Measurements from ENCODE around the gene KCNIP1.

The KCNIP1 gene

DNA sequence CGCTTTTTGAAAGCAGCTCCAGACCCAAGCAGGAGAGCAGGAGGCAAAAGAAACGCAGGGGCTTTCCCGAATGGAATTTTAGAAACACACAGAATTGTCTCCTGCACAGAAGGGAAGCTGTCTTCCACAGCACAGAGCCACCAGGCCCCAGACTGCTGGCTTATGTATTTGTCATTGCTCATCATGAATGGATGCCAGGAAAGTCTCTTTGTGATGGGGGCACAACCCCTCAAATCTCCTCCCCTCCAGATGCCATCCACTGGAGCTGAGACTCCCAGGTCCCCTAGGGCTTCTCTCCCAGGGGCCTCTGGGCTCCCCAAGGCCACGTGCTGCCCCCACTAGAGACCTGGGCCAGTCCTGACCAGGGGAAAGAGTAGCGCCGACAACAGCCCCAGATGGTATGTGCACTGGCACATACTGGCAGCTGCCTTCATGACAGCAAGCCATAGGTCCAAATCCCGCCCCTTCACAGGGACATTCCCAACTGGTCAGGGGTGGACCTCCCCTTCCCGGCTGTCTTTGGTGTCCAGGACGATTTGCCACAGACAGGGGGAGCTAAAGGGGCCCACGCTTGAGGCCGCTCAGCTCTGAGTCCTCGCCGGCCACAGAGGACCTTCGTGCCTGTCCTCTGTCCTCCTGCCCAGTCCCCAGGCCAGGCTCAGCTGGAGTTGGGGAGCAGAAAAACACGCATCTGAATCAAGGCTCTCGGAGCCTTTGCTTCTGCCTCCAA lies 127.8 kb downstream of the KCNIP1 start:
- no peak for DNase-seq

DNA sequence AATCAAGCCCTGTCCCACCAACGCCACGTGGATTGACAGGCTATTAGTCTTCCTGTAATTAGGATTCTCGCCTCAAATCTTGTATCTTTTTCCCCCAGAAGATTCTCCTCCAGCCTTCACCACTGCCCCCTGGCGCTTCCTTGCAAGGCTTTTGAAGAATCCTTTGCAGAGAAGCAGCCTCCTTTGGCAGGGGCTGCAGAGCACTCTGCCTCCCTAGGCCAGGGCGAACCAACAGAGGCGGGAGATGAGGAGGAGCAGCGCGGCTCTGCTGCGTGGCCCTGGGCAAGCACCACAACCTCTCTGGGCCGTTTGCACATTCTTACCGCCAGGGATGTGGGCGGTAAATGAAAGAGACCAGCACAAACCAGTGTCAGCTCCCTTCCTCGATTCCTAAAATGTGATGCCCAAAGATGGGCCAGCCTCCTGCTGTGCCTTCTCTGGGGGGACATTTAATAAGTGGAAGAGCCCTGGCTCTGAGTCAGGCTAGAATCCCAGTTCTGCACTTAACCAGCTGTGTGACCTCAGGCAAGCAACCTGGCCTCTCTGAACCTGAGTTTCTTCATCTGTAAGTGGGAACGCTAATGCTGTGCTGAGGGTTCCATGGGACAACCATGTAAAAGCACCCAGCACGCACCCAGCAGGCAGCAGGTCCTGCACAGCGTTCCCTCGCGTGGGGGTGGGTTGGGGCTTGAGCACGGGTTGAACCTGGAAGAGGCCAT lies 128.6 kb downstream of the KCNIP1 start:
- no peak for DNase-seq

DNA sequence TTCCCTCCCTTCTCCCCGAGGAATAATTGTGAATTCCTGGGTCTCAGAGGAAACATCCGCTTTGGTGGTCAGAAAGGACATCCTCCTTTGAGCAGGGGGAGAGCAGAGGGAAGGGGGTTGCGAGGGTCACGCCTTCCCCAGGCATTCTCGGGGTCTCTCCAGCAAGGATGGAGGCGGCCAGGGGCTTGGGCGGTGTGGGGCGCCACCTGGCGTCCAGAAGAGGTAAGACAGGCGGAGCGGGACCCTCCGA lies 129.1 kb downstream of the KCNIP1 start:
- DNase-seq = no peak

DNA sequence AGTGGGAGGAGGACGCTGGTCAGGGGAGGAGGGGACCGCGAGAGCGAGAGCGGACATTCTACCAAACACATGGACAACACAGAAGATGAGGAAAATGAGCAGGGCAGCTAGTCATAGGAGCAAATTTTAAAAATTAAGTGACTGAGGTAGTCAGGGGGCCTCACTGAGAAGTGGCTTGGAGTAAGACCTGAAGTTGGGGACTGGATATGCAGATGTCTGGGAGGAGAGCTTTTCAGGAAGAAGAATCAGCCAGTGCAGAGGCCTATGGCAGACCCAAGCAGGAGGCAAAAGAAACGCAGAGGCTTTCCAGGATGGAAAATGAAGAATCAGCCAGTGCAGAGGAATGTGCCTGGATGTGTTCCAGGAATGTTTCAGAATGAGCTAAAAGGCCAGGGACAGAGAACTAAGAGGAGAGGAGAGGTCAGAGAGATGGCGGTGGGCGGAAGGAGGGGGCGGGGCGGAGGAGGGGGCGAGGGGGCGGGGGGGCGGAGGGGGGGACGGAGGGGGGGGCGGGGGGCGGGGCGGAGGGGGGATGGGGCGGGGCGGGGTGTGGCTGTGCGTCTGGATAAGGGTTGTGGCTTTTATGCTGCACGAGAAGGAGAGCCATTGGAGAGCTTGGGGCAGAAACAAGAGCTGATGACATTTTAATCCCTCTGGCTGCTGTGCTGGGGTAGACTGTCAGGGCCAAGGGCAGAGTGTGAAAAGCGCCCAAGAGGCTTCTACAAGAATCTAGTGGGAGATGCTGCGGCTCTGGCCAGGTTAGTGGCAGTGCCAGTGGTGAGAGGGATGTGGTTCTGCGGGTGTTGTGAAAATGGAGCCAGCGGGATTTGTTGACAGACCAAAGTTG lies 129.6 kb downstream of the KCNIP1 start:
- no peak for DNase-seq

DNA sequence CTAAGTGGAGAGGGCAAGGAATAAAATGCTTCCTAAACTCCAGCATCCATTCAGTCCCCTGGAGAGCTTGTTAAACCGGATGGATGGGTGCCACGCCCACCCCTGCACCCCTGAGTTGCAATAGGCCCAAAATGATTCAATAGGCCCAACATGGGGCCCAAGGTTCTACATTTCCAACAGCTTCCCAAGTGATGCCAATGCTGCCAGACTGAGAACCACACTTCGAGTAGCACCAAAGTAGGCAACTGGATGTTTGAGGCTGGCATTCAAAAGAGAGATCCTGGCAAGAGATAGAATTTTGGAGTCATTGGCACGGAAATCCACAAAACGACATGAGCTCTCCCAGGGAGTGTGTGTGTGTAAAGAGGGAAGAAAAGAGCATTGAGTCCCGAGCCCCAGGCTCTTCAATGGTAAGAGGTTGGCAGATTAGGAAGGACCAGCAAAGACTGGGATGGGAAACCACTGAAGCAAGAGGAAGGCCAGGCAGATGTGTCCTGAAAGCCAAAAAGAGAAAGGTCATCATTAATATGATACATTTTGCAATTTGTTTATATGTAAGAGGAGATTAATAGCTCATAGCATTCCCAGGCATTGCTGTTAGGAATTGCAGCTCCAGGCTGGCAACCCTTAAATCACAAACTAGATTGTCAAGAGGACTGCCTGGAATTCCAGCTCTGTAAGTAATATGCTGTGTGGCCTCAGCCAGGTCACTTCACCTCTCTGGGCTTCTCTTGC lies 130.6 kb downstream of the KCNIP1 start:
- no peak for DNase-seq

DNA sequence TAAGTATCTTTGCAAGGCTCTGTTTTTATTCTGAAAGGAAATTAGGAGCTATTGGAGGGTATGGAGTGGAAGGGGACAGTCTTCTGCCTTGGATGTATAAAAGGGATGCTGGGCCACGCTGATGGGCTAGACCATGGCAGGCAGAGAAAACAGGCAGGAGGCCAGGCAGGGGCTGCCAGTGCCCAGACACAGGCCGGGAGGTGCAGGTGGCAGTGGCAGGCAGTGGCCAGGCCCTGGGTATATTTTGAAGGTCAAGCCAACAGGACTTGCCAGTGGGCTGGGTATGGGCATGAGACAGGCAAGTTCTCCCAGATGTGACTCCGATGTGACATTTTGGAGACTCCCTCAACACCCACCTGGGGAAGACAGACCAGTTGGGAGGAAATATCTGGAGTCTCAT lies 131.9 kb downstream of the KCNIP1 start:
- no peak for DNase-seq

DNA sequence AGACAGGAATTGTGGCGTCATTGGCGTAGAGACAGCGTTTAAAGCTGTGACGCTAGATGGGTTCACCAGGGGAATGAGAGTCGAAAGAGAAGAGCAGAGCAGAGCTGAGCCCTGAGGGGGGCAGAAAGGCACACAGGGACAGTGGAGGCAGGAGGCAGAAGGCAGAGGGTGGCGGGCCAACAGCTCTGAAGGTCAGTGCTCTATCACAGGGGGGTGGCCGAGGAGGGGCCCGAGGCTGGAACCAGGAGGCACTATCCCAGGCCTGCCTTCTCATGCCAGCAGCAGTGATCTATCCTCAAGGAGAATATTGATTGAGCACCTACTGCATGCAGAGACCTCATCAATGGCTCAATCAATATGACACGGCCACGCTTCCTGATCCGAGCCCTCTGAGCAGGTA lies 132.4 kb downstream of the KCNIP1 start:
- no peak for DNase-seq

DNA sequence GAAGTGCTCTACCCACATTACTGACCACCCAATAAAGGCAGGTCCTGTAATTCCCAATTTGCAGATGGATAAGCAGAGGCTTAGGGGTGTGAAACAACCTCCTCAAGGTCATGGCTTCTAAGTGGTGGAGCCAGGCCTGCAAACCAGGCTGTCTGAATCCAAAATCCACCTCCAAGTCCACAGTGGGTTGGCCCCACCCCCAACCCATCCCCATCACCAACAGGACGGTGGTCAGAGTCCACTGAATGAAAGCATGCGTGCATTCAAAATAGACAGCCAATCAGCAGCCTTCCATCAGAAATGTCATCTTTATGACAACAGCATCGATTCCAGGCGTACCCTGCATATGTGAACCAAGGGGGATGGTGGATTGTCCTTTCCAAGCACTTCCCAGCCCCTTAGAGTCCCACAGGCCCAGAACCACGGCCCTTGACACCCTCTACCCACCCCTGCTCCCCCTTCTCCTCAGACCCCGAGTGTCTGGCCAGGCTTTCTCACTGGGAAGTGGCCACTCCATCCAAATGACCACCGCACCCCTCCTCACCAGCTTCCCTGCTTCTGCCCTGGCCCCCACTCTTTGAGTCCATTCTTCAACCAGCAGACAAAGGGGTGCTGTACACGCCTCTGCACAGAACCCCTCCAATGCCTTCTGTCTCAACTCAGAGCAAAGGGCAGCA lies 133.1 kb downstream of the KCNIP1 start:
- no peak for DNase-seq

DNA sequence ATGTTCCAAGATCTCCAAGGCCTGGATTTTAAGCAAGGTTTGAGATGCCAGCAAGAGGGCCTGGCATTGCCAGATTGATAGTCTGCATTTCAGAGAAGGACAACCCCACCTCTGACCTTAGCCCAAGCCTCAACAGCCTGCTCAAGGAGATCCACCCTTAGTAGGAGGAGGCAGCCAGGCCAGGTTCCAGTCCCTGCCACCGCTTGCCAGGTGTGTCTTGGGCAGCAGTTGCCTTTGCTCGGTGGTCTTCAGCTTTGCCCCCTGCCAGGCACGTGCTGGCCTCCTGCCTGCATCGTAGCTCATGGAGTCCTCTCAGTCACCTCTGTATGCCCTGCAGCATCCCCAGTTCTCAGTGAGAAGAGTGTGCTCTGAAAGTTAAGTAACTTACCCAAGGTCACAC lies 134.2 kb downstream of the KCNIP1 start:
- DNase-seq = no peak

DNA sequence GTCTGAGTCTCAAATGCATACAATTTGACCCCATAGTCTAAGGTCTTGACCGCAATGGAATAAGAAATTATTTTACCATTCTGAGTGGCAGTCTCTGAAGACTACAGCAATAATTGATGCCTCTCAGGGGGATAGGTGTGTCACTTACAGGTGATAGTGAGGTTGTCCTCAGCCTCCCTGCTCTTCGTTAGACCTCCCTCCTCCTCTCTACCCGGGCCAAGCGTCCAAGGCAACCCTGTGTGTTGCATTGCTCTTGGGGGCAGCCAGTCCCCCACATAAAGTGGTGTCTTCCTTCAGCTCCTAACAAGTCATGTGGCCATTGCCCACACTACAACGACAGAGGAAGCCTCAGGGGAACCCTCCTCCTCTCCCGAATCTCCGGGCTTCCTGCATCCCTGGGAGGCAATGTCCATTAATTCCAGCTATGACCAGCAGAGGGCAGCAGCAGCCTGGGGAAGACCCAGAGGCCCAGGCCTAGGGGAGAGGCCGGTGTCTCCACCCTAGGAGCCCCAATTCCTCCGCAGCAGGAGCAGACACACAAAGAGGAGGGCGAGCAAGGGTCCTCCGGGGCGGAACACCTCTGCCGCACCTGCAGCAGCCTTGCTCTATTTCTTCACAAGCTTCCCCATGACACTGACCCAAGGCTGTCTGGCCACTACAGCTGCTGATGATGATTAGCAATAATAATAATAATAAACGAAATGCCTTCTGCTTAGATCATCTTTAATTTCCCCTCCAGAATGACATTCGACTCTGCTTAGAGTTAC lies 134.8 kb downstream of the KCNIP1 start:
- no peak for DNase-seq

DNA sequence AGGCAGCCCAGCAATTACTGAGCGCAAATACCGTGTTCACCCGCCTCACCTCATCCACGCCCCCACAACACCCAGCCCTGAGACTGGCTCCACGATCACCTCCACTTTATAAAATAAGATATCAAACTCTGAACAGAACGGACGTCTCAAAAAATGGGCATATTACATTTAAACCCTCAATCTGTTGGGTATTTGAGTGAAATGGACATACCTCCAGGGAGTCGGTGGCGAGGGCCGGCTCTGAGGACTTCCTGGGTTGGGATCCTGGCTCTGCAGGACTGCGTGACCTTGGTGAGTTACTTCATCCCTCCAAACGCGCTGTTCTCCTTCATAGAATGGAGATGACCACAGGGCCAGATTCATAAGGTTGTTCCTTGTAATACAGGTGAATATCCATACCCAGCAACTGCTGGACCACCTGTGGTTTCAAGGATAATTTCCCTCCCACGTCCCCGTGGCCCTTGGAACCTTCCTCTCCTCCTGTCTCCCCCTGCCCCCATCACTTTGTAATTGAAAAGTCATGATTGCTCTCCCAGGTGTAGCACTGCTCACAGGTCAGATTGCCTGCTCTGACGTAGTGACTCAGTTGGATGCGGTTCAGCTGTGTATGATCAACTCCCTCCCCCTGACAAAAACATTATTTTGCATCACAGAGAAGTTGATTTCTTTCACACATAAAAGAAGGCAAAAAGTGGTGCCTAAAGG lies 135.6 kb downstream of the KCNIP1 start:
- DNase-seq = no peak

DNA sequence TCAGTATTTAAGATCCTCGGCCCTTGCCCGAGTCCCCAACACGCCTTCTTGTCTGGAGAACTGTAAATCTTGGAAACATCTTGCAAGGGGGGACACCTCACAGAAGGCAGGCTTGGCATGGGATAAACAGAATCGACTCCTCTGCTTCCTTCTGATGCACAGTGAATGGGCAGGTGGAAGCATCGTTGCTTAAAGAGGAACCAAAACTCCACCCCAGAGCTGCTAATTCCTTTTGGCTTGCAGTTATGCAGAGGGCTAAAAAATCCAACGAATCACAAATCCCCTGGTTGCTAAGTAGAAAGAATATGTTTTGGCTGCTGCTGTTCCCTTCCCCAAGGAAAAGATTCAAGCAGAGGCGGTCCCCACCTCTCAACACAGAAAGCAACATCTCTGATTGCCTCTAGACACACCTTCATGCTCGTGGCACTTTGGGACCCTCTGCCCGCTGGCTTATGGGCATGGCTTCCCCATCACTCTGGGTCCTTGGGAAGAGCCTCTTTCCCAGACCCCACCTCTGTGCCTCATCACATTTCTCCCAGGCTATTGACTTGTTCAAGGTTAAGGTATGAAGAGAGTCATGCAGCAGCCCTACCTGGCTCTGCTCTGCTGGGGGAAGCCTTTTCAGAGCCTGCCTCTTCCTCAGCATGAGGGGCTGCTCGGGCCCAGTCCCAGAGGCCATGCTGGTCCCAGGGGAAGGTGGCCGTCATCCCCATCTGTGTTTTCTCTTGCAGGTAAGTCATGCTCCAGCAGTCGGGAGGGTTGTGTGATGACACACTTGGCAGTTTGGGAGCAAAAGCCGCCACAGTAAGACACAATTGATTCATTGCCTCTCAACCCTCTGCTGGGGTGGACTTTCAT lies 137.1 kb downstream of the KCNIP1 start:
- no peak for DNase-seq

DNA sequence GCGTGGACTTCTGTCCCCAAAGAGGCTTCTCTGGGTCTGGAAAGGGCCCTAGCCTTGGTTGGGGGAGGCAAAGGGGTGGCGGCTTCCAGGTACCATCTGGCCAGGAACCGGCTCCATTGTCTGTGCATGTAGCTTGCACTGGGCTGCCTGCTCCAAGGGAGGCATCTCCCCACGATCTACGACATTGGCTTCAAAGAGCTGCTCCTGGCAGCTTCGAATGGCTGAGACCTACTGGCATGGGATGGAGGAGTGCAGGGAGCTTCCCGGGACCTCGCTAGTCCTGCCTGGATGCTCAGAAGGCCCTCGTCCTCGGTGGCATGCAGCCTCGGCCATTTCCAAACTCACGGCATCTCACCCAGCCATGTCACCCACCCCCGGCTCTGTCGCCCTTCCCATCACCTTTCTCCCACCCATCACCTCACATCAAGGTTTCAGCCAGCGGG lies 137.8 kb downstream of the KCNIP1 start:
- no peak for DNase-seq

DNA sequence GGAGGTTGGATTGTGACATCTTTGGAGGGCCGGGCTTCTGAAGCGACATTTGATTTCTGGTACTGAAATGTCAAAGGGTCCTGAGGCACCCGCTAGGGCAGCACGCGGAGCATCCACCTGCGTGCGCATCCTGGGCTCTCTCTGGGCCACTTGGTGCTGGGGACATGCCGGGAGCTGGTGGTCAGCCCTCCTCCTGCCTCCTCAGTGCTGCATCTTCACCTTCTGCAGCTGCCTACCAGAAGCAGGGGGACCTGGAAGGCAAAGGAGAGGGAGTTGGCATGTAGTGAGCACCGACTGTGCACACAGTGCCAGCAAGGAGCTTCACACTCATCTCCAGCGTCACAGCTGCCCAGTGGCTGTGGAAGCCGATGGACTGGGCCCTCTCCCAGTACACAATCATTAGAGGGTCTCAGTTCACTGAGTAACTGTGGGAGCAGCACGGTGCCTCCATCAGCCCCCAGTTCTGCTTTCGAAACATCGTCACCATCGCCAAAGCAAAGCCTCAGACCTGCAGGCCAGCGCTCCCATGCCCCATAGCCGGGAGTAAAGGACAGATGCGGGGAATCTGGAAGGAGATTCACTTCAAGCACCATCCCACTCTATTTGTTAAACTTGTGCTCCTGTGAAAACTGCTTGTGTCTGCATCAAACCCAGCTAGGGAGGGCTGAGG lies 138.4 kb downstream of the KCNIP1 start:
- no peak for DNase-seq

DNA sequence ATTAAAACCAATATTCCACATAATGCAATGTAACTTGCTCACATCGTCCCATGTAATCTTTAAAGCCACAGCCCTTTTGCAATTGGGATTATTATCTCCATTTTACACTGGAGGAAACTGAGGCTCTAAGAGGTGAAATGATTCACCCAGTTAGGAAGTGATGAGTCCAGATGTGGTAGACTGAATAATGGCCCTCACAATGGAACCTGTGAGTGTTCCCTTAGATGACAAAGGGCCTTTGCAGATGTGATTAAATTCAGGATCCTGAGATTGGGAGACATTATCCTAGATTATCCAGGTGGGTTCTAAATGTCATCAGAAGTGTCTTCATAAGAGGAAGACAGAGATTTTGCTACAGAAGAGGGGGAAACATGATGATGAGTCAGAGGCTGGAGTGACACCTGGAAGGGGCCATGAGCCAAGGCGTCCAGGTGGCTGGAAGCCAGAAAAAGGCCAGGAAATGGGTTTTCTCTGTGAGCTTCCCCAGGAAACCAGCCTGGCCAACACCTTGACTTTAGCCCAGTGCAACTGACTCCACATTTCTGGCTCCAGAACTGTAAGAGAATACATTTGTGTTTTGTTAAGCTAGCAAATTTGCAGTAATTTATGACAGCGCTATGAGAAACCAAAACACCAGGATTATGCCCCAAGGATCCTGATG lies 139.1 kb downstream of the KCNIP1 start:
- DNase-seq = no peak

DNA sequence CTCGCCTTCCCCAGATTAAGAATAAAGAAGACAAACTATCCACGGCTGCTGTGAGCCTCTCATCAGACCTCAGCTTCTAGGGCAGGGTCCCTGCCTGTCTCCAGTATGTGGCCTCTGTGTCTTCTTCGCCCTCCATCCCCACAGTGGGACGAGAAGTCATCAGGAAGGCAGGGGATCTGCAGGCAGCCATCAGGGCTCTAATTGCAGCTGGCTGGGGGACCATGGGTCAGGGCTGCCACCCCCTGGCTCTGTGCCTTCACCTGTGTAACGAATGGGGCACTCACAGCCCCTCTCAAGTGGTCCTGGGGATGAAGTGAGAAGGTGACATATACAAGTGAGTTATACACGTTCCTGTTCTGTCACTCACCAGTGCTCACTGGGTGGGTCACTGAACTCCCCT lies 139.8 kb downstream of the KCNIP1 start:
- DNase-seq = no peak

DNA sequence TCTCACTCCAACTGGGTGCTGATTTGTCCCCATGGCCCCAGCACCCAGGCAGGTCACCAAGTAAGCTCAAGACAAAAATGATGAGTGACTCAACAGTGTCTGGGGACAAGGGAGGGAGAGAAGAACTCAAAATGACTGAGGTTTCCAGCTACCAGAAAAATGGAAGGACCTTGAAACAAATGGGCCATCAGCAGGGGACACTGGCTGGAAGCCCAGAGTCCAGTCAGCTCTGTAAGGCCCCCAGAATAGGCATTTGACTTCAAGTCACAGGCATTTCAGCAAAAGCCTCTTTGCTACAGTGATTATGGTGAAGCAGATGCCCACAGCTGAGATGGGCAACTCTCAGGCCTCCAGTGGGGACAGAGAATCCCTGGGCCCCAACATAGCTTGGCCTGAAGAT lies 140.7 kb downstream of the KCNIP1 start:
- DNase-seq = no peak

DNA sequence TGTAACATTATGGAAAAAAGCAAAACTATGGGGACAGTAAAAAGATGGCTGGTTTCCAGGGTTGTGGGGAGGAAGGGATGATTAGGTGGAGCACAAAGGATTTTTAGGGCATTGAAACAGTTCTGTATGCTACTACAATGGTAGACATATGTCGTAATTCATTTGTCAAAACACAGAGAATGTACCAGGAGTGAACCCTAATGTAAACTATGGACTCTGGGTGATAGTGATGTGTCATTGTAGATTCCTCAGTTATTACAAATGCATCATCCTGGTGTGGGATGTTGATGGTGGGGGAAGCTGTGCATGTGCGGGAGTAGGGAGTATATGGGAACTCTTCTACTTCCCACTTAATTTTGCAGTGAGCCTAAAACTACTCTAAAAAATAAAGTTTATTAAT lies 144.7 kb downstream of the KCNIP1 start:
- no peak for DNase-seq

DNA sequence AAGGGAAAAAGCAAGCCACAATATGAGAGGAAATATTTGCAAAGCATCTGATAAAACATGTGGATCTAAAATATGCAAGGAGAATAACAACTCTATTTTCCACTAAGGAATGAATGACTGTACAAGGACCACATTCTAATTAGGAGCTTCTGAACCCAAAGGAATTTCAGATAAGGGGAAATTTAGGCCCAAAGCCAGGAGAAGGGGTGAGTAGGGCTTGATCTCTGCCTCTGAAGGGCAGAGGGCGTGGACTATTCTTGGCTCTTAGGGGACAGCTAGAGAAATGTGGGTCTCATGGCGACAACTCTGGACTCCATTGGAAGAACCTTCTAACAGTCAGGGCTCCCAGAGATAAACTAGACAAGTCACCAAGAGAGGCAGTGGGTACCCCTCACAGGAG lies 147.0 kb downstream of the KCNIP1 start:
- no peak for DNase-seq

Measured in NCI-H510A (cell line).